ENCODE measurements around the gene DIDO1.

DNA sequence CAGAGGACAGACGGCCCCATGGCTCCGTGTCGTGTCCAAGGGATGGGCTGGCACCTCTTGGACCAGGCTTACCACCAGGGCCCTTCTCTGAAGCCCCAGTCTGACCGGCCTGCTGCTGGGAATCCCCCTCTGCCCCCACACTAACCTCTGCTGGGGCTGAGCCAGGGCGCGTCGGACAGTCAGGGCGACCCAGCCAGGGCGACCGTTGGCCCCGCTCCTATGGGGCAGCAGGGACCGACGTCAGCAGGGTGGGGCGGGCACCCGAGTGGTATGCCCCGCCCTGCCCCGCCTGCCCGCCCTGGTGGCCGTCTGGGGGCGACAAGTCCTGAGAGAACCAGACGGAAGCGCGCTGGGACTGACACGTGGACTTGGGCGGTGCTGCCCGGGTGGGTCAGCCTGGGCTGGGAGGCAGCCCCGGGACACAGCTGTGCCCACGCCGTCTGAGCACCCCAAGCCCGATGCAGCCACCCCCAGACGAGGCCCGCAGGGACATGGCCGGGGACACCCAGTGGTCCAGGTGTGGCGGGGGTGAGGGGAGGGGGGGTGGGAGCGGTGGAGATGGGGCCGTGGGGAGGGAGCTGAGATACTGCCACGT lies 26.2 kb upstream of the DIDO1 start, which contains the start of gene SLC17A9:
- peak in 1 of 2 donors; percentile 41 for TF ChIP-seq POLR2A (IDR thresholded peaks at IDR 0.05)
- TF ChIP-seq, protein P1, sequence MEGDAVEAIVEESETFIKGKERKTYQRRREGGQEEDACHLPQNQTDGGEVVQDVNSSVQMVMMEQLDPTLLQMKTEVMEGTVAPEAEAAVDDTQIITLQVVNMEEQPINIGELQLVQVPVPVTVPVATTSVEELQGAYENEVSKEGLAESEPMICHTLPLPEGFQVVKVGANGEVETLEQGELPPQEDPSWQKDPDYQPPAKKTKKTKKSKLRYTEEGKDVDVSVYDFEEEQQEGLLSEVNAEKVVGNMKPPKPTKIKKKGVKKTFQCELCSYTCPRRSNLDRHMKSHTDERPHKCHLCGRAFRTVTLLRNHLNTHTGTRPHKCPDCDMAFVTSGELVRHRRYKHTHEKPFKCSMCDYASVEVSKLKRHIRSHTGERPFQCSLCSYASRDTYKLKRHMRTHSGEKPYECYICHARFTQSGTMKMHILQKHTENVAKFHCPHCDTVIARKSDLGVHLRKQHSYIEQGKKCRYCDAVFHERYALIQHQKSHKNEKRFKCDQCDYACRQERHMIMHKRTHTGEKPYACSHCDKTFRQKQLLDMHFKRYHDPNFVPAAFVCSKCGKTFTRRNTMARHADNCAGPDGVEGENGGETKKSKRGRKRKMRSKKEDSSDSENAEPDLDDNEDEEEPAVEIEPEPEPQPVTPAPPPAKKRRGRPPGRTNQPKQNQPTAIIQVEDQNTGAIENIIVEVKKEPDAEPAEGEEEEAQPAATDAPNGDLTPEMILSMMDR (IDR thresholded peaks at IDR 0.05 in 4 of 5, conservative IDR thresholded peaks at IDR 0.05 in 1 of 5) = peak in 1 of 5 experiments; percentile 10

All from gastrocnemius medialis (tissue), 4 donors.